HG03342 (cell line): ENCODE data around the gene P2RY1.
"Not testable (repeated sequence)": the region's sequence is repeated elsewhere in the genome, so short reads cannot be mapped to it uniquely, and the experiment has no call there.

Experiments
- ATAC-seq: cut with Tn5 transposase; IDR thresholded peaks from one replicate; pipeline ENCODE4 v1.9.1; 2021; ENCODE audit warnings: mild to moderate bottlenecking, moderate library complexity; ENCODE audit not compliant: unreplicated experiment

Gene P2RY1

DNA sequence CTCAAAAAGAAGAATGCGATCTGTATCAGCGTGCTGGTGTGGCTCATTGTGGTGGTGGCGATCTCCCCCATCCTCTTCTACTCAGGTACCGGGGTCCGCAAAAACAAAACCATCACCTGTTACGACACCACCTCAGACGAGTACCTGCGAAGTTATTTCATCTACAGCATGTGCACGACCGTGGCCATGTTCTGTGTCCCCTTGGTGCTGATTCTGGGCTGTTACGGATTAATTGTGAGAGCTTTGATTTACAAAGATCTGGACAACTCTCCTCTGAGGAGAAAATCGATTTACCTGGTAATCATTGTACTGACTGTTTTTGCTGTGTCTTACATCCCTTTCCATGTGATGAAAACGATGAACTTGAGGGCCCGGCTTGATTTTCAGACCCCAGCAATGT, 1.3 kb downstream of the P2RY1 start:
- ATAC-seq, result no peak

GRCh38 chr3:152839511-152839910, 4.6 kb downstream of the P2RY1 start:
- no peak for ATAC-seq

DNA sequence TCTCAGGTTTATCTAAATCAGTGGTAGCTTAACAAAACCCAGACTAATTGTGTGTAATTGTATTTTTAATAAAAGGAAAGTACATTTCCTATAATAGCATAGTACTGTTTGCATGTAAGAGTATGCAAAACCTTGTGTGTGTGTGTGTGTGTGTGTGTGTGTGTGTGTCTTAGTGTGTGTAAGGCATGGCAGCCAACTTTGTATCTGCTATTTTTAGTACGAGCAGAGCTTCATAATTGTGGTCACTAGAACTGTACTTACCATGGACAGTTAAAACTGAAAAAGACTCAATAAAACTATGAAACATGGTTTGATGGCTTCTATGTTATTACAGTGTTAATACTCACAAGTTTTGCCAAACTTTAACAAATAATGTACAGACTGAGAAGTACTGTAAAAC, 6.2 kb downstream of the P2RY1 start:
- ATAC-seq, result no peak

DNA sequence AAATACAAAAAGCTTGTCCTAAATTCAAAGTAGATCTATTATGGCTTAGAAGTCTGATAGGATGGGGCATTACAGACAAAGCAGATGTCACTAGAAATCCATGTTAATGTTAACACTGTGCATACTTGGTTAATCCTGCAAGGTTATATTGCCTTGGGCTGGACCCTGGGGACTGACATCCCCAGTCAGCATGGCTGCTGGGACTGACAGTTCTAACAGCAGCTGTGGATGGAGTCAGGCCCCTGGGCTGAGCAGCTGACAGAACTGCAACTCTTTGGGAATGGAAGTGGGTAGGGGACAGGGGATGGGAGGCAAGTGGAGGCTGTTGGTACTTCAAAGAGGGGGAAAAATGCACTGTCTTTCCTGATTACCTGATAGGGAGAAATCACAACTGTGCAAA, 7.5 kb downstream of the P2RY1 start:
- no peak for ATAC-seq

DNA sequence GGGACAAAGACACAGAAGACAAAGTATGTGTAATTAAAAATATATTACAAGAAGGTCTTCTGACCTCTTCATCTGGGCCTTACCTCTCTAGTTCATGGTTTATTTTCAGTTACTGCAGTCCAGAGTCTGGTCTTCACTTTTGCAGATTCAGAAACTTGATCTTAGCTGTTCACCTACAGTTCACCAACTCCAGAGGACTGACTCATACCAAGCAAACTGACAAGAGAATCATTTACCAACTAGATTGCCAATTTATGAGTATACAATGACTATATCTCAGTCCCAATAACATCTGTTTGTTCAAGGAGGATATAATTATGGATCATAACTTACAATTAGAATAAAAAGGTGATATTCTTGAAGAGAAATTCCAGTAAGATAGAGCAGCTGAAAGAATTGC, 9.0 kb downstream of the P2RY1 start:
- peak; percentile 67 for ATAC-seq

DNA sequence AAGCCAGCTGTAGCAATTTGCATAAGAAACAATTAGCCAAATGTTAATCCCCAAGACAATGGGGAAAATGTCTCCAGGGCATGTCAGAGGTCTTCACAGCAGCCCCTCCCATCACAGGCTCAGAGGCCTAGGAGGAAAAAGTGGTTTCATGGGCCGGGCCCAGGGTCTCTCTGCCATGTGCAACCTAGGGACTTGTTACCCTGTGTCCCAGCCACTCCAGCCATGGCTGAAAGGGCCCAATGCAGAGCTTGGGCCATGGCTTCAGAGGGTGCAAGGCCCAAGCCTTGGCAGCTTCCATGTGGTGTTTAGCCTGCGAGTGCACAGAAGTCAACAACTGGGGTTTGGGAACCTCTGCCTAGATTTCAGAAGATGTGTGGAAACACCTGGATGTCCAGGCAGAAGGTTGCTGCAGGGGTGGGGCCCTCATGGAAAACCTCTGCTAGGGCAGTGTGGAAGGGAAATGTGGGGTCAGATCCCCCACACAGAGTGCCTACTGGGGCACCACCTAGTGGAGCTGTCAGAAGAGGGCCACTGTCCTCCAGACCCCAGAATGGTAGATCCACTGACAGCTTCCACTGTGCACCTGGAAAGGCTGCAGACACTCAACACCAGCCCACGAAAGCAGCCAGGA, 11.8 kb downstream of the P2RY1 start:
- ATAC-seq, result not testable (repeated sequence)

GRCh38 chr3:152847599-152847998, 12.7 kb downstream of the P2RY1 start:
- ATAC-seq, result not testable (repeated sequence)

- no peak for ATAC-seq
Observed at GRCh38 chr3:152849996-152850578, 15.2 kb downstream of the P2RY1 start.

DNA sequence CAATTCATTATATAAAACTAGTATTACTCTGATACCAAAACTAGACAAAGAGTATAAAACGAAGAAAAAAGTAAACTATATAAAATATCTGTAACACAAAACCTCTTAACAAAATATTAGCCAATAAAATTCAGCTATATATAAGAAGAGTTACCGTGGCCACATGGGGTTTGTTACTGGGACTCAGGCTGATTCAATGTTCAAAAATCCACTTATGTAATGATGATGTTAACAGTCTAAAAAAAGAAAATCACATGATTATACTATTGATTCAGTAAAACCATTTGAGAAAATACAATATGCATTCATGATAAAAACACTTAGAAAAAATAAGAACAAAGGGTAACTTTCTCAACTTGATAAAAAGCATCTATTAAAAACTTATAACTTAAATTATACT, 18.3 kb downstream of the P2RY1 start:
- ATAC-seq, result no peak

- ATAC-seq, result no peak
Observed at GRCh38 chr3:152857082-152857481, 22.2 kb downstream of the P2RY1 start.

DNA sequence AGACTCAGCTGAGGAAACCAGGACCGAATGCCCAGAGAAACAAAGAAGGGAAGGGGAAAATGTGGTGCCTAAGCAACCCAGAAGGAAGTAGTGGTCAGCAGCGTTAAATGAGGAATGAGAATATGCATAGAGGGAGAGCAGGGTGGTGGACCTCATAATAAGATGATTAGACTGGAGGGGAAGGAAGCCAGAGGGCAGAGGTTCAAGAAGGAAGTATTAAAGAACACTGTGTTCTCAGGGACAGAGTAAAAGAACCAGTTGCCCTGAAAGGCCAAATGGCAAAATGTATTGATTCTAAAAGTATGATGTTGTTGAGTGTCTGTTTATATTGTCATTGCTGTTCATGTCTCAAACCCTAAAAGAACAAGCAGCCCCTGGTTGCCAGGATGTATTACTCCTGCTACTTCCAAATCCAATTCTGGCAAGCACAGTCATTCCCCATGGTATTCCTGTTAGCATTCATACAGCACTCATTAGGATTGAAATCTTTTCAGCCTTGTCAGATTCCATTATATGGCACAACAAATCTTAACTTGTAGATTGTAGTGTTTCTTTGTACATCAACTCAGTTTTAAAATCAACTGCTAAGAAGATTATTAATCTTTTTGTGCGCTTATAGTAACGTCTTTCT, 23.4 kb downstream of the P2RY1 start:
- ATAC-seq, result no peak

- no peak for ATAC-seq
Observed at GRCh38 chr3:152860736-152861135, 25.8 kb downstream of the P2RY1 start.

DNA sequence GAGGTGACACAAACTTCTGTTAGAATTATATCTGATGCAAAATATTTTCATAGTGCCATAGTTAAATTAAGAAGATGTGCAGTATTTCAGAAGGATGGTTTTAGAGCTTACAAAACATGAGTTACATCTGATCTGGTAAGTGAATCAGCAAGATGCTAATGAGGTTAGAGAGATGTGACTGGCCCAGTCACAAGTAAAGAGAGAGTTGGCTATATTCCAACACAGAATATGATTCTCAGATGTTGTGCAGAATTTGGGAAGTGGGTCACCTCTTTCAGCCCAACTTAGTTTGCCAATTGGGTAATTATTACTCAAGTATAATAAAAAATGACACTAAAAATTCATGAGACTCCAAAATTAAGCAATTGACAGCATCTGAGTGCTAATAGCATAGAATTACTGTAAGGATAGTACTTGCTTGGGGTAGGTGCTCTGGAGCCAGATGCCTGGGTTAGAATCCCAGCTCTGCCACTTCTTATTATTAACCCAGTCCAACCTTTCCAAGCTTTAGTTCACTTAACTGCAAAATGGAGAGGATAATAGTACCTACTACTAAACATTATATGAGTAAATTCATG, 30.8 kb downstream of the P2RY1 start:
- ATAC-seq, result no peak

DNA sequence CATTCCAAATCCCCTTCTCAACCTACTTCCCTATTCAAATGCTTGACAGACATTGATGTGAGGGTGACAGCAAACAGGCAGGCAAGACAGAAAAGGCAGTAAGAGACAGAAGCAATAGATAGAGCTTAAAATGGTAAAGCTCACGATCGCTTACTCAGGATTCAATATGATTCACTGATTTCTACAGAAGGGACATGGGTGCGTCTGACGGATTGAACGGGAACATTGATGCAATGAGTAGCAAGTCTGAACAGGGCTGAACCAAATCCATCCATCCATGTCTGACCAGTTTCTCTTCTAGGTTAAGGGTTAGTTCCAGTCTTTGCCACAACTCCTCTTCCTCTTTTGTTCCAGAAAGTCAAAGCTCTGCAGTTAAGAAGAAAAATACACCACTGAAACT, 35.1 kb downstream of the P2RY1 start:
- ATAC-seq, result no peak

DNA sequence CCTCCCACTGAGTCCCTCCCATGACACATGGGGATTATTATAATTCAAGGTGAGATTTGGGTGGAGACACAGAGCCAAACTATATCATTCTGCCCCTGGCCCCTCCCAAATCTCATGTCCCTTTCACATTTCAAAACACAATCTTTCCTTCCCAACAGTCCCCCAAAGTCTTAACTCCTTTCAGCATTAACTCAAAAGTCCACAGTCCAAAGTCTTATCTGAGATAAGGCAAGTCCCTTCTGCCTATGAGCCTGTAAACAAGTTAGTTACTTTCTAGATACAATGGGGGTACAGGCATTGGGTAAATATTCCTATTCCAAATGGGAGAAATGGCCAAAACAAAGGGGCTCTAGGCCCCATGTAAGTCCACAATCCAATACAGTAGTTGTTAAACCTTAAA, 38.4 kb downstream of the P2RY1 start:
- ATAC-seq, result not testable (repeated sequence)

- no peak for ATAC-seq
Observed at GRCh38 chr3:152874896-152875749, 40.2 kb downstream of the P2RY1 start.

DNA sequence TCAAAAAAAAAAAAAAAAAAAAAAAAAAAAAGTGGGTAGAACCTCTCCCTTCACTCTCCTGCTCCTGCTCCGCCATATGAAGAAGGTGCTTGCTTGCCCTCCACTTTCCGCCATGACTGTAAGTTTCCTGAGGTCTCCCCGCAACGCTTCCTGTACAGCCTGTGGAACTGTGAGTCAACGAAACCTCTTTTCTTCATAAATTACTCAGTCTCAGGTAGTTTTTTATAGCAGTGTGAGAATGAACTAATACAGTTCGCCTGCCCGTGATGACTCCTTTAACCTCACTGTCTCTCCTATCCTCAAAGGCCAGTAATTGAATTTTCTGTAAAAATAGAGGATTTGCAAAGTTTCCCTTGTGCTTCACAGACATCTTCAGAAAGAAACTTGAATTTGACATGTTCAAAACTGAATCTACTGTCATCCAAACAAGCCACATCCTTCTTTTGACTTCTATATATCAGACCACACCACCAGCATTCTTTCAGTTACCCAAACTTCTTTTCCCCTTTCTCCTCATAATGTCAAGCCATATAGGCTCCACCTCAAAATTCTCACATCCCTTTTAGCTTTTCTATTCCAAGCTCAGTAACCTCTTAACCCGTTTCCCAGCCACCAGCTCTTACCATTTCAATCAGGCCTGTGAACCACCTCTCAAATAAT, 44.3 kb downstream of the P2RY1 start:
- no peak for ATAC-seq

DNA sequence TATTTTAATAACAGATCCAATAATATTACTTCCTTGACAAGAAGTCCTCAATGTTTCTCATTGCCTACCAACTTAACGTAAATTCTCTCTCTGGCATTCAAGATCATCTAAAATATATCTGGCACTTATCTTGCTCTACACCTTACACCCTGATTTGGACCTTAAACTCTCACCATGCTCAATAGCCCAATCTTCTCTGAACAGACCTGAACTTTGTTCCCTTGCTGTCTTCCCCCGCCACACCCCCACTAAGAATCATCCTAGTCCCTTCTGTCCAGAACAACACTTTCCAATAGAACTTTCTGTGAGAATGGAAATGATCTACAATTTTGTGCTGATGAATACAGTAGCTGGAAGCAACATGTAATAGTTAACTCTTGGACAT, 44.9 kb downstream of the P2RY1 start:
- no peak for ATAC-seq

GRCh38 chr3:152885076-152885475, 50.1 kb downstream of the P2RY1 start:
- no peak for ATAC-seq
